Measurements from ENCODE around the gene VIL1. TPM values are rescaled to one million over a fixed set of nuclear protein-coding genes. Genes with fewer than 3 reads are reported as not detected.
A peak's percentile ranks its signal among the peaks of the same experiment; 100 is the strongest.

VIL1 gene
- total RNA-seq, 1 experiment from 2014 or later = 401 TPM

DNA sequence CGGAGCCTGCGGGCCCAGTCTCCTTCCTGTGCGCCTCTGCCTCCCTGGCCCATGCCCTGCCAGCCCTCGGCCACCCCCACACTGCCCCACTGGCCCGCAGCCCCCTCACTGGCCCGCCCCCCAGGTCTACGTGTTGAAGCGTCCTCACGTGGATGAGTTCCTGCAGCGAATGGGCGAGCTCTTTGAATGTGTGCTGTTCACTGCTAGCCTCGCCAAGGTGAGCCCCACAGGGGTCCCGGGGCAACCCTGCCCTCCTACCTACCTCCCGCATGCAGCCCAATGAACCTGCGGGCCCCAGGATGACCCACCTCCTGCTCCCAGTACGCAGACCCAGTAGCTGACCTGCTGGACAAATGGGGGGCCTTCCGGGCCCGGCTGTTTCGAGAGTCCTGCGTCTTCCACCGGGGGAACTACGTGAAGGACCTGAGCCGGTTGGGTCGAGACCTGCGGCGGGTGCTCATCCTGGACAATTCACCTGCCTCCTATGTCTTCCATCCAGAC lies 16.0 kb upstream of the VIL1 start:
- no TSS peak for BruUV-seq (replicated peaks)
- Histone ChIP-seq H3K9me3 (no peaks in the 10 kb centered on the region), H3K4me1 (peaks cover 33% of the 10 kb centered on the region), H3K4me3 (ENCODE audit: low read depth, low read length) (no peak overlapping the region), H3K36me3 (ENCODE audit: control insufficient read depth, insufficient read depth, low read length) (no peaks in the 10 kb centered on the region), H3K27me3 (replicated peaks; ENCODE audit: control insufficient read depth, insufficient read depth, low read length) (no peaks in the 10 kb centered on the region)
- H3K27ac Mint-ChIP-seq (ENCODE audit: unreplicated experiment) = no peak overlapping the region
- DNase-seq = no peak
- intact Hi-C loops (cut with micrococcal nuclease; ENCODE audit: unreplicated experiment) = no loop called here
- ChIA-PET CTCF (no interaction called here), POLR2A (no interaction called here)
- TF ChIP-seq, protein P1, sequence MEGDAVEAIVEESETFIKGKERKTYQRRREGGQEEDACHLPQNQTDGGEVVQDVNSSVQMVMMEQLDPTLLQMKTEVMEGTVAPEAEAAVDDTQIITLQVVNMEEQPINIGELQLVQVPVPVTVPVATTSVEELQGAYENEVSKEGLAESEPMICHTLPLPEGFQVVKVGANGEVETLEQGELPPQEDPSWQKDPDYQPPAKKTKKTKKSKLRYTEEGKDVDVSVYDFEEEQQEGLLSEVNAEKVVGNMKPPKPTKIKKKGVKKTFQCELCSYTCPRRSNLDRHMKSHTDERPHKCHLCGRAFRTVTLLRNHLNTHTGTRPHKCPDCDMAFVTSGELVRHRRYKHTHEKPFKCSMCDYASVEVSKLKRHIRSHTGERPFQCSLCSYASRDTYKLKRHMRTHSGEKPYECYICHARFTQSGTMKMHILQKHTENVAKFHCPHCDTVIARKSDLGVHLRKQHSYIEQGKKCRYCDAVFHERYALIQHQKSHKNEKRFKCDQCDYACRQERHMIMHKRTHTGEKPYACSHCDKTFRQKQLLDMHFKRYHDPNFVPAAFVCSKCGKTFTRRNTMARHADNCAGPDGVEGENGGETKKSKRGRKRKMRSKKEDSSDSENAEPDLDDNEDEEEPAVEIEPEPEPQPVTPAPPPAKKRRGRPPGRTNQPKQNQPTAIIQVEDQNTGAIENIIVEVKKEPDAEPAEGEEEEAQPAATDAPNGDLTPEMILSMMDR (IDR thresholded peaks at IDR 0.05; ENCODE audit: insufficient read depth in 1 of 2, low read depth in 1 of 2, low read length in 1 of 2, severe bottlenecking in 1 of 2, unreplicated experiment in 1 of 2) = no peak
- peaks cover 80% of the 10 kb centered on the region for H3K36me3 Mint-ChIP-seq (ENCODE audit: insufficient read depth, unreplicated experiment)
- H3K4me1 Mint-ChIP-seq (ENCODE audit: low read depth, unreplicated experiment) = peaks cover 34% of the 10 kb centered on the region
- no peak overlapping the region for H3K4me3 Mint-ChIP-seq (ENCODE audit: unreplicated experiment)
- H3K27me3 Mint-ChIP-seq (ENCODE audit: insufficient read depth, unreplicated experiment) = no peaks in the 10 kb centered on the region
- H3K9me3 Mint-ChIP-seq (ENCODE audit: unreplicated experiment) = no peaks in the 10 kb centered on the region

DNA sequence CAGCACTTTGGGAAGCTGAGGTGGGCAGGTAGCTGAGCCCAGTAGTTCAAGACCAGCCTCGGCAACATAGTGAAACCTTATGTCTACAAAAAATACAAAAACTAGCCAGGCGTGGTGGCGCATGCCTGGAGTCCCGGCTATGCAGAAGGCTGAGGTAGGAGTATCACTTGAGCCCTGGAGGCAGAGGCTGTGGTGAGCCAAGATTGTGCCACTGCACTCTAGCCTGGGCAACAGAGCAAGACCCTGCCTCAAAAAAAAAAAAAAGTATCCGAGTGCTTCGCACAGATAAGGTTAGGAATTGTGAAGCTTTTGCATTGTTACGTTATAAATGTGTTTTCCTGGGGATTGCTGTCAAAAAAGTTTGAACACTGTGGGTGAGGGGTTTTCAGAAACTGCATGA lies 15.1 kb upstream of the VIL1 start:
- no peak for DNase-seq
- intact Hi-C loops (cut with micrococcal nuclease; ENCODE audit: unreplicated experiment) = no loop called here
- peaks cover 38% of the 10 kb centered on the region for H3K4me1 Mint-ChIP-seq (ENCODE audit: low read depth, unreplicated experiment)
- BruUV-seq (replicated peaks) = no TSS peak
- H3K9me3 Mint-ChIP-seq (ENCODE audit: unreplicated experiment) = no peaks in the 10 kb centered on the region
- TF ChIP-seq, protein P1 (IDR thresholded peaks at IDR 0.05; ENCODE audit: insufficient read depth in 1 of 2, low read depth in 1 of 2, low read length in 1 of 2, severe bottlenecking in 1 of 2, unreplicated experiment in 1 of 2) = no peak
- H3K27ac Mint-ChIP-seq (ENCODE audit: unreplicated experiment) = no peak overlapping the region
- Histone ChIP-seq H3K36me3 (ENCODE audit: control insufficient read depth, insufficient read depth, low read length) (no peaks in the 10 kb centered on the region), H3K4me1 (peaks cover 33% of the 10 kb centered on the region), H3K9me3 (no peaks in the 10 kb centered on the region), H3K27me3 (replicated peaks; ENCODE audit: control insufficient read depth, insufficient read depth, low read length) (no peaks in the 10 kb centered on the region), H3K4me3 (ENCODE audit: low read depth, low read length) (no peak overlapping the region)
- H3K36me3 Mint-ChIP-seq (ENCODE audit: insufficient read depth, unreplicated experiment) = peaks cover 83% of the 10 kb centered on the region
- ChIA-PET POLR2A (no interaction called here), CTCF (no interaction called here)
- H3K27me3 Mint-ChIP-seq (ENCODE audit: insufficient read depth, unreplicated experiment) = no peaks in the 10 kb centered on the region
- H3K4me3 Mint-ChIP-seq (ENCODE audit: unreplicated experiment) = no peak overlapping the region

DNA sequence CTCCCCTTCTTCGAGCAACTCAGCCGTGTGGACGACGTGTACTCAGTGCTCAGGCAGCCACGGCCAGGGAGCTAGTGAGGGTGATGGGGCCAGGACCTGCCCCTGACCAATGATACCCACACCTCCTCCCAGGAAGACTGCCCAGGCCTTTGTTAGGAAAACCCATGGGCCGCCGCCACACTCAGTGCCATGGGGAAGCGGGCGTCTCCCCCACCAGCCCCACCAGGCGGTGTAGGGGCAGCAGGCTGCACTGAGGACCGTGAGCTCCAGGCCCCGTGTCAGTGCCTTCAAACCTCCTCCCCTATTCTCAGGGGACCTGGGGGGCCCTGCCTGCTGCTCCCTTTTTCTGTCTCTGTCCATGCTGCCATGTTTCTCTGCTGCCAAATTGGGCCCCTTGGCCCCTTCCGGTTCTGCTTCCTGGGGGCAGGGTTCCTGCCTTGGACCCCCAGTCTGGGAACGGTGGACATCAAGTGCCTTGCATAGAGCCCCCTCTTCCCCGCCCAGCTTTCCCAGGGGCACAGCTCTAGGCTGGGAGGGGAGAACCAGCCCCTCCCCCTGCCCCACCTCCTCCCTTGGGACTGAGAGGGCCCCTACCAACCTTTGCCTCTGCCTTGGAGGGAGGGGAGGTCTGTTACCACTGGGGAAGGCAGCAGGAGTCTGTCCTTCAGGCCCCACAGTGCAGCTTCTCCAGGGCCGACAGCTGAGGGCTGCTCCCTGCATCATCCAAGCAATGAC lies 14.4 kb upstream of the VIL1 start:
- no TSS peak for BruUV-seq (replicated peaks)
- Mint-ChIP-seq H3K27me3 (ENCODE audit: insufficient read depth, unreplicated experiment) (no peaks in the 10 kb centered on the region), H3K4me3 (ENCODE audit: unreplicated experiment) (peak overlapping the region; percentile 16), H3K36me3 (ENCODE audit: insufficient read depth, unreplicated experiment) (peaks cover 83% of the 10 kb centered on the region), H3K9me3 (ENCODE audit: unreplicated experiment) (no peaks in the 10 kb centered on the region), H3K27ac (ENCODE audit: unreplicated experiment) (peak overlapping the region; percentile 99), H3K4me1 (ENCODE audit: low read depth, unreplicated experiment) (peaks cover 38% of the 10 kb centered on the region)
- Histone ChIP-seq H3K4me1 (peaks cover 33% of the 10 kb centered on the region), H3K27me3 (replicated peaks; ENCODE audit: control insufficient read depth, insufficient read depth, low read length) (no peaks in the 10 kb centered on the region), H3K4me3 (ENCODE audit: low read depth, low read length) (no peak overlapping the region), H3K9me3 (no peaks in the 10 kb centered on the region), H3K36me3 (ENCODE audit: control insufficient read depth, insufficient read depth, low read length) (no peaks in the 10 kb centered on the region)
- intact Hi-C loops (cut with micrococcal nuclease; ENCODE audit: unreplicated experiment) = no loop called here
- ChIA-PET POLR2A (interaction anchor here (0.6 kb wide), 1 partner anchor 14 kb away, joined by 3 read pairs; the partner anchor contains the start of gene VIL1), CTCF (interaction anchor here (0.6 kb wide), 1 partner anchor 762 kb away, joined by 3 read pairs; no protein-coding TSS in a partner anchor)
- TF ChIP-seq, protein P1 (IDR thresholded peaks at IDR 0.05; ENCODE audit: insufficient read depth in 1 of 2, low read depth in 1 of 2, low read length in 1 of 2, severe bottlenecking in 1 of 2, unreplicated experiment in 1 of 2) = no peak
- DNase-seq = no peak

All from Caco-2 (cell line).